ENCODE measurements around the gene LTA. TPM values are rescaled to one million over a fixed set of nuclear protein-coding genes. Genes with fewer than 3 reads are reported as not detected.

Gene LTA
- polyA plus RNA-seq, 4 donors, result 0.23 to 0.43 (median 0.36) TPM

DNA sequence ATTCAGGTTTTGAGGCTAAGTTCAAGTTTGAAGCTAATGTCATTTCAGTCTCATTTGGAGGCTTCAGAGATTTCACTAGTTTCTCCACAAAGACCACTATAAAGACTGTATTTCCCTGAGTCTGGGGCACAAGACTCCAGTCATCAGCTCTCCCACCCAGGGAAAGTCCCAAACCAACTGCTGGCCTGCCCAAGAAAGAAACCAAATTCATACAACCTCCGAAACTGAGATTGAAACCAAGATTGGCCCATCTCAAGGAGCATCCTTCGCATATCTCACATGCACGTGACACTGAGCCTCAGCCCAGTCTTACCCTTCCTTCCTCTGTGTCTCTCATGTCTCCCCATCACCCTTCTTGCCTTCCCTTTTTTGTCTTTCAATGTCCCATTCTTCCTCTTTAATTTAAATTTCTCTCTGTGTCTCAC is 3.5 kb upstream of the LTA start:
- DNase-seq (ENCODE audit: low read depth in 4 of 4, low spot score in 3 of 4), result no peak

DNA sequence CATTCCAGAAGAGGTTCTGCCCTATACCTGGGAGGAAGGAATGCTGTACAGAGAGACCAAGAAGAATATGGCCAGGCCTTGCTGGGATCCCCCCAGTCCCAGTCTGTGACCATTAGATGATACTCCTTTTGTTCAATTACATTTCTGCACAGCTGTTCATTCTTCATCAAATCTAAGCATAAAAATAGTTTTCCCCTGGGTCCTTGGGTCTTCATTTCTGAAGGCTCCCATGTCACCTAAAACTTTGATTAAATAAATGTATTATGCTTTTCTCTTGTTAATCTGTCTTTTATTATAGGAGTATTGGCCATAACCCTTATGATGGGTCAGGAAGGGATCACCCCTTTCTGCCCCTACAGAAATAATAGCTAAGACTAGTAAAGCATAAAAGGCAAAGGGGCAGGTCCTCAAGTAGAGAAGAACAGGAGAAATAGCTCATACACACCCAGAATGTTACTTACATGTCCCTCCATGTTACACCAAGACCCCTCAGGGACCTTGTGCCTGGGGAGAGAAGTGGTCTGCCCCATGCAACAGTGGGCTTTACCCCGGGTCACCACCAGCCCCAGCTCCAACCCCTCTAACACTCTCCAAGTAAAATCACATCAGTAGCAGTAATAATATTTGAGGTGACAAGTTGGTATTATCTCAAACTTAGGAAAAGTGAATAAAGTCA is 2.1 kb upstream of the LTA start:
- DNase-seq (ENCODE audit: low read depth in 4 of 4, low spot score in 3 of 4), result no peak

DNA sequence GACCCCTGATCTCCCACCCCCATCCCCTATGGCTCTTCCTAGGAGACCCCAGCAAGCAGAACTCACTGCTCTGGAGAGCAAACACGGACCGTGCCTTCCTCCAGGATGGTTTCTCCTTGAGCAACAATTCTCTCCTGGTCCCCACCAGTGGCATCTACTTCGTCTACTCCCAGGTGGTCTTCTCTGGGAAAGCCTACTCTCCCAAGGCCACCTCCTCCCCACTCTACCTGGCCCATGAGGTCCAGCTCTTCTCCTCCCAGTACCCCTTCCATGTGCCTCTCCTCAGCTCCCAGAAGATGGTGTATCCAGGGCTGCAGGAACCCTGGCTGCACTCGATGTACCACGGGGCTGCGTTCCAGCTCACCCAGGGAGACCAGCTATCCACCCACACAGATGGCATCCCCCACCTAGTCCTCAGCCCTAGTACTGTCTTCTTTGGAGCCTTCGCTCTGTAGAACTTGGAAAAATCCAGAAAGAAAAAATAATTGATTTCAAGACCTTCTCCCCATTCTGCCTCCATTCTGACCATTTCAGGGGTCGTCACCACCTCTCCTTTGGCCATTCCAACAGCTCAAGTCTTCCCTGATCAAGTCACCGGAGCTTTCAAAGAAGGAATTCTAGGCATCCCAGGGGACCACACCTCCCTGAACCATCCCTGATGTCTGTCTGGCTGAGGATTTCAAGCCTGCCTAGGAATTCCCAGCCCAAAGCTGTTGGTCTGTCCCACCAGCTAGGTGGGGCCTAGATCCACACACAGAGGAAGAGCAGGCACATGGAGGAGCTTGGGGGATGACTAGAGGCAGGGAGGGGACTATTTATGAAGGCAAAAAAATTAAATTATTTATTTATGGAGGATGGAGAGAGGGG is 1.4 kb downstream of the LTA start:
- no peak for DNase-seq (ENCODE audit: low read depth in 4 of 4, low spot score in 3 of 4)

DNA sequence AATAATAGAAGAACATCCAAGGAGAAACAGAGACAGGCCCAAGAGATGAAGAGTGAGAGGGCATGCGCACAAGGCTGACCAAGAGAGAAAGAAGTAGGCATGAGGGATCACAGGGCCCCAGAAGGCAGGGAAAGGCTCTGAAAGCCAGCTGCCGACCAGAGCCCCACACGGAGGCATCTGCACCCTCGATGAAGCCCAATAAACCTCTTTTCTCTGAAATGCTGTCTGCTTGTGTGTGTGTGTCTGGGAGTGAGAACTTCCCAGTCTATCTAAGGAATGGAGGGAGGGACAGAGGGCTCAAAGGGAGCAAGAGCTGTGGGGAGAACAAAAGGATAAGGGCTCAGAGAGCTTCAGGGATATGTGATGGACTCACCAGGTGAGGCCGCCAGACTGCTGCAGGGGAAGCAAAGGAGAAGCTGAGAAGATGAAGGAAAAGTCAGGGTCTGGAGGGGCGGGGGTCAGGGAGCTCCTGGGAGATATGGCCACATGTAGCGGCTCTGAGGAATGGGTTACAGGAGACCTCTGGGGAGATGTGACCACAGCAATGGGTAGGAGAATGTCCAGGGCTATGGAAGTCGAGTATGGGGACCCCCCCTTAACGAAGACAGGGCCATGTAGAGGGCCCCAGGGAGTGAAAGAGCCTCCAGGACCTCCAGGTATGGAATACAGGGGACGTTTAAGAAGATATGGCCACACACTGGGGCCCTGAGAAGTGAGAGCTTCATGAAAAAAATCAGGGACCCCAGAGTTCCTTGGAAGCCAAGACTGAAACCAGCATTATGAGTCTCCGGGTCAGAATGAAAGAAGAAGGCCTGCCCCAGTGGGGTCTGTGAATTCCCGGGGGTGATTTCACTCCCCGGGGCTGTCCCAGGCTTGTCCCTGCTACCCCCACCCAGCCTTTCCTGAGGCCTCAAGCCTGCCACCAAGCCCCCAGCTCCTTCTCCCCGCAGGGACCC is 2.3 kb downstream of the LTA start:
- no peak for DNase-seq (ENCODE audit: low read depth in 4 of 4, low spot score in 3 of 4)

DNA sequence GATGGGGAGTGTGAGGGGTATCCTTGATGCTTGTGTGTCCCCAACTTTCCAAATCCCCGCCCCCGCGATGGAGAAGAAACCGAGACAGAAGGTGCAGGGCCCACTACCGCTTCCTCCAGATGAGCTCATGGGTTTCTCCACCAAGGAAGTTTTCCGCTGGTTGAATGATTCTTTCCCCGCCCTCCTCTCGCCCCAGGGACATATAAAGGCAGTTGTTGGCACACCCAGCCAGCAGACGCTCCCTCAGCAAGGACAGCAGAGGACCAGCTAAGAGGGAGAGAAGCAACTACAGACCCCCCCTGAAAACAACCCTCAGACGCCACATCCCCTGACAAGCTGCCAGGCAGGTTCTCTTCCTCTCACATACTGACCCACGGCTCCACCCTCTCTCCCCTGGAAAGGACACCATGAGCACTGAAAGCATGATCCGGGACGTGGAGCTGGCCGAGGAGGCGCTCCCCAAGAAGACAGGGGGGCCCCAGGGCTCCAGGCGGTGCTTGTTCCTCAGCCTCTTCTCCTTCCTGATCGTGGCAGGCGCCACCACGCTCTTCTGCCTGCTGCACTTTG is 3.3 kb downstream of the LTA start, which contains the start of gene TNF:
Gene TNF, plus strand, starts transcription at position 231 of the 567 bp plus-strand sequence. Its CDS starts 177 bp downstream, at position 408.
- DNase-seq (ENCODE audit: low read depth in 4 of 4, low spot score in 3 of 4), result no peak

DNA sequence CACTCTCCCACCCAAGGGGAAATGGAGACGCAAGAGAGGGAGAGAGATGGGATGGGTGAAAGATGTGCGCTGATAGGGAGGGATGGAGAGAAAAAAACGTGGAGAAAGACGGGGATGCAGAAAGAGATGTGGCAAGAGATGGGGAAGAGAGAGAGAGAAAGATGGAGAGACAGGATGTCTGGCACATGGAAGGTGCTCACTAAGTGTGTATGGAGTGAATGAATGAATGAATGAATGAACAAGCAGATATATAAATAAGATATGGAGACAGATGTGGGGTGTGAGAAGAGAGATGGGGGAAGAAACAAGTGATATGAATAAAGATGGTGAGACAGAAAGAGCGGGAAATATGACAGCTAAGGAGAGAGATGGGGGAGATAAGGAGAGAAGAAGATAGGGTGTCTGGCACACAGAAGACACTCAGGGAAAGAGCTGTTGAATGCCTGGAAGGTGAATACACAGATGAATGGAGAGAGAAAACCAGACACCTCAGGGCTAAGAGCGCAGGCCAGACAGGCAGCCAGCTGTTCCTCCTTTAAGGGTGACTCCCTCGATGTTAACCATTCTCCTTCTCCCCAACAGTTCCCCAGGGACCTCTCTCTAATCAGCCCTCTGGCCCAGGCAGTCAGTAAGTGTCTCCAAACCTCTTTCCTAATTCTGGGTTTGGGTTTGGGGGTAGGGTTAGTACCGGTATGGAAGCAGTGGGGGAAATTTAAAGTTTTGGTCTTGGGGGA is 4.0 kb downstream of the LTA start:
- no peak for DNase-seq (ENCODE audit: low read depth in 4 of 4, low spot score in 3 of 4)

DNA sequence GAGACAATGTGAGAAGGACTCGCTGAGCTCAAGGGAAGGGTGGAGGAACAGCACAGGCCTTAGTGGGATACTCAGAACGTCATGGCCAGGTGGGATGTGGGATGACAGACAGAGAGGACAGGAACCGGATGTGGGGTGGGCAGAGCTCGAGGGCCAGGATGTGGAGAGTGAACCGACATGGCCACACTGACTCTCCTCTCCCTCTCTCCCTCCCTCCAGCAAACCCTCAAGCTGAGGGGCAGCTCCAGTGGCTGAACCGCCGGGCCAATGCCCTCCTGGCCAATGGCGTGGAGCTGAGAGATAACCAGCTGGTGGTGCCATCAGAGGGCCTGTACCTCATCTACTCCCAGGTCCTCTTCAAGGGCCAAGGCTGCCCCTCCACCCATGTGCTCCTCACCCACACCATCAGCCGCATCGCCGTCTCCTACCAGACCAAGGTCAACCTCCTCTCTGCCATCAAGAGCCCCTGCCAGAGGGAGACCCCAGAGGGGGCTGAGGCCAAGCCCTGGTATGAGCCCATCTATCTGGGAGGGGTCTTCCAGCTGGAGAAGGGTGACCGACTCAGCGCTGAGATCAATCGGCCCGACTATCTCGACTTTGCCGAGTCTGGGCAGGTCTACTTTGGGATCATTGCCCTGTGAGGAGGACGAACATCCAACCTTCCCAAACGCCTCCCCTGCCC is 4.9 kb downstream of the LTA start:
- DNase-seq (ENCODE audit: low read depth in 4 of 4, low spot score in 3 of 4), result no peak

DNA sequence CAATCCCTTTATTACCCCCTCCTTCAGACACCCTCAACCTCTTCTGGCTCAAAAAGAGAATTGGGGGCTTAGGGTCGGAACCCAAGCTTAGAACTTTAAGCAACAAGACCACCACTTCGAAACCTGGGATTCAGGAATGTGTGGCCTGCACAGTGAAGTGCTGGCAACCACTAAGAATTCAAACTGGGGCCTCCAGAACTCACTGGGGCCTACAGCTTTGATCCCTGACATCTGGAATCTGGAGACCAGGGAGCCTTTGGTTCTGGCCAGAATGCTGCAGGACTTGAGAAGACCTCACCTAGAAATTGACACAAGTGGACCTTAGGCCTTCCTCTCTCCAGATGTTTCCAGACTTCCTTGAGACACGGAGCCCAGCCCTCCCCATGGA is 5.5 kb downstream of the LTA start:
- DNase-seq (ENCODE audit: low read depth in 4 of 4, low spot score in 3 of 4), result no peak

DNA sequence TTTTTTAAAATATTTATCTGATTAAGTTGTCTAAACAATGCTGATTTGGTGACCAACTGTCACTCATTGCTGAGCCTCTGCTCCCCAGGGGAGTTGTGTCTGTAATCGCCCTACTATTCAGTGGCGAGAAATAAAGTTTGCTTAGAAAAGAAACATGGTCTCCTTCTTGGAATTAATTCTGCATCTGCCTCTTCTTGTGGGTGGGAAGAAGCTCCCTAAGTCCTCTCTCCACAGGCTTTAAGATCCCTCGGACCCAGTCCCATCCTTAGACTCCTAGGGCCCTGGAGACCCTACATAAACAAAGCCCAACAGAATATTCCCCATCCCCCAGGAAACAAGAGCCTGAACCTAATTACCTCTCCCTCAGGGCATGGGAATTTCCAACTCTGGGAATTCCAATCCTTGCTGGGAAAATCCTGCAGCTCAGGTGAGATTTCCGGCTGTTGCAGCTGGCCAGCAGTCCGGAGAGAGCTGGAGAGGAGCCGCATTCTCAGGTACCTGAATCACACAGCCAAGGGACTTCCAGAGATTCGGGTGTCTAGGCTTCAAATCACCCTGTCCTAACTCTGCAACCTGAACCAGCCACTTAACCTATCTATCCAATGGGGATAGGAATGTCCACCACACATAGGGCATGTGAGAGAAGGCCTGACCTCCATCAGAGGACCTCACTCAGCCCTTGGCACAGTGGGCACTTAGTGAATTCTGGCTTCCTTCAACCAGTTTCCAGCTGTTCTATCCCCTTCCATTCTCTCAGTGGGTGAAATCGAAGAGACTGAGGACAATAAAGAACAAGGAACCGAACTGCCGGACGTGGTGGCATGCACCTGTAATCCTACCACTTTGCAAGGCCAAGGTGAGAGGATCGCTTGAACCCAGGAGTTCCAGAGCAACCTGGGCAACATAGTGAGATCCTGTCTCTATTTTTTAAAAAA is 6.4 kb downstream of the LTA start:
- DNase-seq (ENCODE audit: low read depth in 4 of 4, low spot score in 3 of 4), result no peak

DNA sequence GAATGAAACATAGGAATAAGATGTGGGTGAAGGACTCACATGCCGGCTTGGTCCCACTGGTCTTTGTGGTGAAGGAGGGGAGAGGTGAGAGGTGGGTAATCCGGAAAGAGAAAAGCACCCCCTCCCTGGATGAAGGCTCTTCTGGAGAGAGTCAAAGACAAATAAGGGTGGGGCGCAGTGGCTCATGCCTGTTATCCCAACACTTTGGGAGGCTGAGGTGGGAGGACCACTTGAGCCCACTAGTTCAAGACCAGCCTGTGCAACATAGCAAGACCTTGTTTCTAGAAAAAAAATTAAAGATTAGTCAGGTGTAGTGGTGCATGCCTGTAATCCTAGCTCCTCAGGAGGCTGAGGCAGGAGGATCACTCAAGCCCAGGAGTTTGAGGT is 7.0 kb downstream of the LTA start:
- DNase-seq (ENCODE audit: low read depth in 4 of 4, low spot score in 3 of 4), result no peak

DNA sequence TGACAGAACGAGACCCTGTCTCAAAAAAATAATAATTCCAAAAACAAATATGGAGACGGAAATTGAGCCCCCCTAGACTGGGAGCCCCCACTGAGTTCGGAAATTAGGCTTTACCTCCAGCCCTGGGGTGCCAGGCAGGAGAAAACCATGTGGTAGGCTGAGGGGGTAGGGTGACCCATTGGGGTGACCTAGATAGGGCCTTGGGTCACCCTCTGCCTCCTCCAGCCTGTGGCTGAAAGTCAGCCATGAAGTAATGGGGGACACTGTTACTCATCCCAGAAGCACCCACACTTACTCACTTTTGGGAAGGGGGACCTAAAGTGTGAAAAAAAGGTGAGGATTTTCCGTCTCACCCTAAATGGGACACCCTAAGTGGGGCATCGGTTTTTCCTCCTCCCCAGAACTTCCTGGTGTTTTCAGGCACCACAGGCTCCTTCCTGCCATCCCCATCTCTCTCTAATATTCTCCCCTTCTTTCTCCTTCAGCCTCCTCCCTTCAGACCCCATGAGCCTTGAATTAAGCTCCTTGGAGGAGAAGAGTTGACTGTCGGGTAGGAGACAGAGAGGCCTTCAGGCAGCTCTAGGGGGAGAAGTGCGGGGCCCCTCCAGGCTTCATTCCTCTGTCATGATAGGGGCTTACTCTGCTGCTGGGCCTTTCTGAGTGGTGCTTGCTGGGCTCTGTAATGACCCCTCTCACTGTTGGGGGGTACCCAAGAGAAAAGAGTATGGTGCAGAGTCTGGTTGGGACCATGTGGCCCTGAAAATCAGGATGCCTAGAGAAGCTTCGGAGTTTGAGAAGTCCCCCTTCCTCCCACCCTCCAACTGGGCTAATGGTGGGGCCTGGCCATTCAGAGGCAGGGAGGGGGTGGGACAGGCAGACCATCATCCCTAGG is 7.7 kb downstream of the LTA start:
- DNase-seq (ENCODE audit: low read depth in 4 of 4, low spot score in 3 of 4), result no peak

DNA sequence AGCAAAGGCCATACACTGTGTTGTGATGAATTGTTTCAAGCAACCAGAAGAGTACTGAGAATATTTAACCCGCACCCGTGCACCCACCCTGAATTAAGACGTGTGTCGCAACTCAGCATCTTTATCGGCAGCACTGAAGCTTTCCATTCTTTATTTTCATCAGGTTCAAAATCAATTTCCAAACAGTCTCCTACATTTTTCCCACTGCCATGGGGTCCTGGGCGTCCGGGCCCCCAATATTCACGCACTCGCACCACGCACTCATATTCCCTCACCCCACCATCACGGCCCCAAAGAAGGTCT is 8.3 kb downstream of the LTA start:
- DNase-seq (ENCODE audit: low read depth in 4 of 4, low spot score in 3 of 4), result no peak

DNA sequence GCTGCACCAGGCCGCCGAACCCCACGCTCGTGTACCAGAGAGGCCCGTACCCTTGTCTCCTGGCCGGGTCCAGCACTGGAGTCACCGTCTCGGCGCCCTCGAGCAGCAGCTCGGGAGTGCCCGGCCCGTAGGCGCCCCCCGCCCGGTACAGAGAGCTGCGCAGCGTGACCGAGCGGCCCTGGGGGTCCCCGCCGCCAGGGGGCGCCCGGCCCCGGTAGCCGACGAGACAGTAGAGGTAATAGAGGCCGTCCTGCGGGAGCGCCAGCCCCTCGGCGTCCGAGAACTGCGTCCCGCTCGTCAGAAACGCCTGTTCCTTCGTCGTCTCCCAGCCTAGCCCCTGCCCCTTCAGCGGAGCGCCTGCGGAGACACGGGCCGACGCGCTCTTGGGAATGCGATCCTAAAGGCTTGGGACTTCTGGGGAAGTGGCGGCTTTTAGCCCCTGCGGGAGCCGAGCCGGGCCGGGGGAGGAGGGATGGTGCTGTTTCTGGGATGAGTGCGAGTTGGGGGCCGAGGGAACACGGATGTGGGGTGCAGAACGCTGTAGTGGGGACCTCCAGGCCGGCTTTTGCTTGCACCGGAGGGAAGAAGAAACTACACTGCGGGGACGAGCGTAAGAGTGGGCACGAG is 8.8 kb downstream of the LTA start:
- peak; percentile 53 to 72 (median 69) for DNase-seq (ENCODE audit: low read depth in 4 of 4, low spot score in 3 of 4)

DNA sequence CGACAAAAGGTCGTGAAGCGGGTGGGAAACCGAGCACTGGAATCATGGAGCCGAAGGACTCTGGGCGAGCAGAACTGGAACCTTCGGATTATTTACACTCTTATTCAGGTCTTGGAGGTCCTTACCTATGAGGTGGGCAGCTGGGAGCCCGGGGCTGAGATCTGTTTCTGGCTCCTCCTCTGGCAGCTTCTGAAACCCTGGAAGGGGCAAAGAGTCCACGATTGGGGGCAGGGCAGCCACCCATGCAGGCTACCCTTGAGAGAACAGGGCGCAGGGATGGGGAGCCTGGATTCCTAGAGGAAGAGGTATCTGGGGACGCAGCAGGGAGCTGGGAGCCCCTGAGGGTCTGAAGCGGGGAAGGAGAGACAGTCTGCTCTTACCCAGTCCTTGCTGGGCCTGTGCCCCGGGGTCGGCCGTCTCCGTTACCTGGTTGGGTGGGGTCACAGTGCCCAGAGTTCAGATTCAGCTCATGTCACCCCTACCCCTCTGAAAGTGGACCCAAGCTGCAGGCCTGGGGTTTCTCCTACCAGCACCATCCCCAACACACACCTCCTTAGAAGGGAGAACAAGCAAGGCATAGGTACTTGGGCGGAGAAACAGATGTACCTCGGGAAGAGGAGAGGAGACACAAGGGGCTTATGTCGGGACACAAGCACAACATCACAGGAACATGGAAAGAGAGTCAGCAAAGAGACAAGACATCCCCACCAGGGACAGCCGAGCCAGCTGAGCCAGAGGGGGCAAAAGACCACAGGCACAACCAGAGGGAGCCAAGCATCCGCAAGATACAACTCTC is 9.5 kb downstream of the LTA start:
- no peak for DNase-seq (ENCODE audit: low read depth in 4 of 4, low spot score in 3 of 4)

DNA sequence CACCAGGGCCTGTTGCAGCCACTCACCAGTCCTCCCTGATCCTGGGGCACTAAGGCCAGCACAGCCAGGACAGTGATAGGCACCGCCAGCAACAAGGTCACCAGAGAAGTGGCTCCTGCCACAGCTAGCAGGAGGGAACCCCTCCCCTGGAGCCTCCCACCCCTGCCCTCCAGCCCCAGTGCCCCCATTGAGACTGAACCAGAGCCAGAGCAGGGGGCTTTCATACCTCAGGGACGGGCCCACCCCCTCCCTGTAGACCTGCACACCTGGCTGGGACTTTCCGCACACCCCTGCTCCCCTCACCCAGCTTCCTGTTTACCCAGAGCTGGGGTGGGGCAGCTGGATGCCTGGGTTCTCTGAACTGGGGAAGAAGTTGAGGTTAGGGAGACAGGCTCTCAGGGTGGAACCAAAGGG is 10.1 kb downstream of the LTA start, which contains the start of gene LTB:
Gene LTB, minus strand, starts transcription at position 195 of the 414 bp plus-strand sequence. Its CDS starts 7 bp downstream, at position 188.
- no peak for DNase-seq (ENCODE audit: low read depth in 4 of 4, low spot score in 3 of 4)

DNA sequence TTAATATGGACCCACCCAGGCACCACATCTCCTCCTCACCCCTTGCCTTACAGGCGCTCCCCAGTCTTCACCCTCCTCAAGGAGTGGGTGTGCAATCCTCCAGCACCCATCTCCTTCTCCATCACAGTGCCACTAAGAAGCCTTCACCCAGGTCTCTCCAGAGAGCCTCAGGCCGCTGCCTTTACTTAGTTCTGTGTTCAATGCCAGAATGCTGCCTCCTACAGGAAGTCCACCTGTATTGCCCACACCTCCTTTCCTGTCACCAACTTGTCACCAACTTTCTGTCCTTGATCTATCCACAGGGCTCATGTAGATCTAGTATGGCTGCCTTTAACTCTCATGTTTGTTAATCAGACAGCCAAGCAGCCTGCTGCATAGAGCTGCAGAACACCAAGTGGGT is 13.4 kb downstream of the LTA start:
- DNase-seq (ENCODE audit: low read depth in 4 of 4, low spot score in 3 of 4), result no peak
